NCI-H526 treated with DMSO at 0.1 percent for 48 hours (cell line): ENCODE measurements around the gene CLMP.
A peak's percentile ranks its signal among the peaks of the same experiment; 100 is the strongest.

Experiments used
- DNase-seq: peaks from one replicate; lab custom pipeline; 2025; lab: John Stamatoyannopoulos, UW

Gene CLMP

GRCh38 chr11:123195188-123196059, at the start of gene CLMP:
Gene CLMP, minus strand, starts transcription at chr11:123195248. Its CDS starts 308 bp downstream, at chr11:123194940.
- DNase-seq = peak; percentile 57

GRCh38 chr11:123241874-123242543, 47.0 kb upstream of the CLMP start:
- no peak for DNase-seq

- DNase-seq = no peak
Observed at GRCh38 chr11:123241294-123241693, 46.2 kb upstream of the CLMP start.

- no peak for DNase-seq
Observed at GRCh38 chr11:123239191-123240150, 44.4 kb upstream of the CLMP start.

- DNase-seq = no peak
Observed at GRCh38 chr11:123238297-123238696, 43.2 kb upstream of the CLMP start.

GRCh38 chr11:123236879-123237278, 41.8 kb upstream of the CLMP start:
- DNase-seq = no peak

- DNase-seq = no peak
Observed at GRCh38 chr11:123235656-123236261, 40.7 kb upstream of the CLMP start.

- no peak for DNase-seq
Observed at GRCh38 chr11:123235117-123235655, 40.1 kb upstream of the CLMP start.

- DNase-seq = no peak
Observed at GRCh38 chr11:123233975-123234334, 38.9 kb upstream of the CLMP start.

GRCh38 chr11:123233280-123233974, 38.4 kb upstream of the CLMP start:
- no peak for DNase-seq

- no peak for DNase-seq
Observed at GRCh38 chr11:123231777-123232176, 36.7 kb upstream of the CLMP start.

GRCh38 chr11:123231256-123231655, 36.2 kb upstream of the CLMP start:
- no peak for DNase-seq

GRCh38 chr11:123230346-123230745, 35.3 kb upstream of the CLMP start:
- no peak for DNase-seq

- DNase-seq = no peak
Observed at GRCh38 chr11:123228496-123229163, 33.6 kb upstream of the CLMP start.

GRCh38 chr11:123227763-123228495, 32.9 kb upstream of the CLMP start:
- no peak for DNase-seq

- no peak for DNase-seq
Observed at GRCh38 chr11:123221584-123221983, 26.5 kb upstream of the CLMP start.

GRCh38 chr11:123221096-123221561, 26.1 kb upstream of the CLMP start:
- DNase-seq = no peak

GRCh38 chr11:123219066-123219690, 24.1 kb upstream of the CLMP start:
- DNase-seq = no peak

- DNase-seq = no peak
Observed at GRCh38 chr11:123218451-123218850, 23.4 kb upstream of the CLMP start.
